ENCODE measurements around the gene MVB12B. TPM values are rescaled to one million over a fixed set of nuclear protein-coding genes. Genes with fewer than 3 reads are reported as not detected.

The MVB12B gene
- total RNA-seq, 4 donors from 2014 or later: 7.9 to 28.9 (median 14.4) TPM

DNA sequence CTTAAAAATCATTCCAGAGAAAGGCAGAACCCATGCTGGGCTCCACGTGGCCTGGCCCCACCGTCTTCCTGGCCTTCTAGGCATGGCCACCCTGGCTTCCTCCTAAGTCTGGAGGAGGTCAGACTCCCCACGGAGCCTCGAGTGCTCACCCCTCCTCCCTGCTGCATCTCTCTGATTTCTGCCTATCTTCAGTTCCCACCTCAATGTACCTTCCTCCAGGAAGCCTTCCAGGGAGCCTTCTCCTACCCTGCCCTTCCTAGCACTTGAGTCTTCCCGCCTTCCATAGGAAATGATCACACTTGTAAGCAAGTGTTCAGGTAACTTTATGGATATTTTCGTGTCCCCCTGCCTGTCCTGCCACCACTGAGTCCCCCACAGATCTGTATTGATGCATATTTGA, 92.0 kb downstream of the MVB12B start:
- H3K36me3 ChIP-seq: peaks cover 0 to 9% (median 0%) of the 10 kb centered on the region in 3 donors
- no peak for DNase-seq
- no peaks in the 10 kb centered on the region for H3K9me3 ChIP-seq
- H3K4me3 ChIP-seq: no peak overlapping the region
- H3K27ac ChIP-seq: no peak overlapping the region
- H3K27me3 ChIP-seq: no peaks in the 10 kb centered on the region
- no peaks in the 10 kb centered on the region for H3K4me1 ChIP-seq
- TF ChIP-seq, protein P1, sequence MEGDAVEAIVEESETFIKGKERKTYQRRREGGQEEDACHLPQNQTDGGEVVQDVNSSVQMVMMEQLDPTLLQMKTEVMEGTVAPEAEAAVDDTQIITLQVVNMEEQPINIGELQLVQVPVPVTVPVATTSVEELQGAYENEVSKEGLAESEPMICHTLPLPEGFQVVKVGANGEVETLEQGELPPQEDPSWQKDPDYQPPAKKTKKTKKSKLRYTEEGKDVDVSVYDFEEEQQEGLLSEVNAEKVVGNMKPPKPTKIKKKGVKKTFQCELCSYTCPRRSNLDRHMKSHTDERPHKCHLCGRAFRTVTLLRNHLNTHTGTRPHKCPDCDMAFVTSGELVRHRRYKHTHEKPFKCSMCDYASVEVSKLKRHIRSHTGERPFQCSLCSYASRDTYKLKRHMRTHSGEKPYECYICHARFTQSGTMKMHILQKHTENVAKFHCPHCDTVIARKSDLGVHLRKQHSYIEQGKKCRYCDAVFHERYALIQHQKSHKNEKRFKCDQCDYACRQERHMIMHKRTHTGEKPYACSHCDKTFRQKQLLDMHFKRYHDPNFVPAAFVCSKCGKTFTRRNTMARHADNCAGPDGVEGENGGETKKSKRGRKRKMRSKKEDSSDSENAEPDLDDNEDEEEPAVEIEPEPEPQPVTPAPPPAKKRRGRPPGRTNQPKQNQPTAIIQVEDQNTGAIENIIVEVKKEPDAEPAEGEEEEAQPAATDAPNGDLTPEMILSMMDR (IDR thresholded peaks at IDR 0.05): no peak
- TF ChIP-seq POLR2A (IDR thresholded peaks at IDR 0.05): no peak

GRCh38 chr9:126419475-126419874, 92.8 kb downstream of the MVB12B start:
- Histone ChIP-seq H3K9me3 (no peaks in the 10 kb centered on the region), H3K36me3 (peaks cover 0 to 11% (median 0%) of the 10 kb centered on the region in 3 donors), H3K4me1 (no peaks in the 10 kb centered on the region), H3K4me3 (no peak overlapping the region), H3K27me3 (no peaks in the 10 kb centered on the region), H3K27ac (no peak overlapping the region)
- TF ChIP-seq, protein P1 (IDR thresholded peaks at IDR 0.05): no peak
- no peak for DNase-seq

DNA sequence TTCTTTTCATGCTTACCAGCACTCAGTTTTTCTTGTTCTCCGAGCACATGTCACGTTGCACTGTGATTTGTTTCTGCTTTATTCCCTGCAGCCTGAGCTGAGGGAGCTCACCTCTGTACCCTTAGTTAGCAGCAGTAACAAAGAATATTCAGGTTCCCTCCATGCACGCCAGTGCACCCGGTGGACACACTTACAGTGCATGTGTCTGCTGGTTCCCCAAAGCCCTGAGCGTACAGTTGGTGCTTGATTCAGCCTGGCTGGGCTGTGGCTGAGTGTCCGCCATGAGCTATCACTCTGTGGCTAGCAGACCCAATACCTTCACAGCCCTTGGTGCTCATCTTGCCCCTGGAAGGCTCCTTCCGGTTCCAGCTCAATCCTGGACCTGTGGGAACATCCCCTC, 93.5 kb downstream of the MVB12B start:
- Histone ChIP-seq H3K27me3 (no peaks in the 10 kb centered on the region), H3K27ac (no peak overlapping the region), H3K9me3 (no peaks in the 10 kb centered on the region), H3K4me3 (no peak overlapping the region), H3K4me1 (no peaks in the 10 kb centered on the region), H3K36me3 (peaks cover 0 to 9% (median 0%) of the 10 kb centered on the region in 3 donors)
- TF ChIP-seq, protein P1 (IDR thresholded peaks at IDR 0.05): no peak
- no peak for TF ChIP-seq POLR2A (IDR thresholded peaks at IDR 0.05)
- no peak for DNase-seq

GRCh38 chr9:126420643-126421564, 94.3 kb downstream of the MVB12B start:
- H3K27ac ChIP-seq: no peak overlapping the region
- no peaks in the 10 kb centered on the region for H3K9me3 ChIP-seq
- no peak for DNase-seq
- H3K27me3 ChIP-seq: no peaks in the 10 kb centered on the region
- H3K4me1 ChIP-seq: no peaks in the 10 kb centered on the region
- H3K4me3 ChIP-seq: no peak overlapping the region
- no peak for TF ChIP-seq POLR2A (IDR thresholded peaks at IDR 0.05)
- TF ChIP-seq, protein P1 (IDR thresholded peaks at IDR 0.05): no peak
- H3K36me3 ChIP-seq: peaks cover 0 to 7% (median 0%) of the 10 kb centered on the region in 3 donors

DNA sequence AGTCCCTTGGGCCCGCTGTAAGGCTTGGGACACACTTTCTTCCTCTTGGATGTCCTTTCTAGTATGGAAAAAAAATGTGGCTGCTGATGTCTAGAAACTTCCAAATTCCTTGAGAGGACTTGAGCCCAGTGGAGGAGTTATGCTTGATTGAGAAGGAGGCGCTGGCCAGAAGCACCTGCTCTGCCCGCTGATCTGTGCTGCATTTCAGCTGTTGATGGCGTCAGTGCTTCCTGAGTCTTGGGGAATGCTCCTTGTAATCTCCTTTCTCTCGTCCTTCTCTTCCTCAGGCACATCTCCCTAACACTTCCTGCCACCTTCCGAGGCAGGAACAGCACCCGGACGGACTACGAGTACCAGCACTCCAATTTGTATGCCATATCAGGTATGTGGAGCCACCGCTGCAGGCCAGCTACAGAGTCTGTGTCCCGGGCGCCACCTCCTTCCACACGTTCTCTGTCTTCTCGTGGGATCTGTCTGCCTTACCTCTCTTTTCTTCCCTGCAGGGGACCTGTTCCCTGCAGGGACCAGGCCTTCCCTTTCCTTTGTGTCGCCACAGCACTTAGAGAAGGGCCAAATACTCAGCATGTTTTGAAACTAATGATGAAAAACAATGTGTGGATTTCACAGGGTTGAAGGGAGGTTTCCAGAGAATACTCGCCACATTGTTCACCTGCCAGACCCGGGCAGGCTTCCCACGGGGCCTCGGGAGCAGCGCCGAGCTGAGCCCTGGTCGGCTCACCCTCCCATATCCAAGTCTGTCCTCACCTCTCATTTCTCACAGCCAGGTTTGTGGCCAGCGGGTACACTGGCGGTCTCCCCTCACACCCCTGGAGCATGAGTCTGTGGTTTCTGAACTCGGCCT, 95.2 kb downstream of the MVB12B start:
- no peaks in the 10 kb centered on the region for H3K4me1 ChIP-seq
- H3K4me3 ChIP-seq: no peak overlapping the region
- no peak for TF ChIP-seq POLR2A (IDR thresholded peaks at IDR 0.05)
- TF ChIP-seq, protein P1 (IDR thresholded peaks at IDR 0.05): no peak
- no peaks in the 10 kb centered on the region for H3K9me3 ChIP-seq
- H3K27me3 ChIP-seq: no peaks in the 10 kb centered on the region
- DNase-seq: no peak
- no peak overlapping the region for H3K27ac ChIP-seq
- peaks cover 0 to 7% (median 0%) of the 10 kb centered on the region in 3 donors for H3K36me3 ChIP-seq

Data from Peyer's patch (tissue), 4 donors.